ENCODE data around the gene CCDC17. TPM values are rescaled to one million over a fixed set of nuclear protein-coding genes. Genes with fewer than 3 reads are reported as not detected.

Gene CCDC17
- total RNA-seq, 4 donors from 2014 or later = 5.0 to 17.3 (median 15.7) TPM

- peaks cover 0 to 5% (median 0%) of the 10 kb centered on the region in 4 donors for H3K4me1 ChIP-seq
- H3K4me3 ChIP-seq = no peak overlapping the region
- H3K9me3 ChIP-seq = no peaks in the 10 kb centered on the region
- DNase-seq = no peak
- peaks cover 0 to 74% (median 0%) of the 10 kb centered on the region in 3 donors for H3K36me3 ChIP-seq
- H3K27ac ChIP-seq = no peak overlapping the region
- no peaks in the 10 kb centered on the region for H3K27me3 ChIP-seq
- TF ChIP-seq, protein P1, sequence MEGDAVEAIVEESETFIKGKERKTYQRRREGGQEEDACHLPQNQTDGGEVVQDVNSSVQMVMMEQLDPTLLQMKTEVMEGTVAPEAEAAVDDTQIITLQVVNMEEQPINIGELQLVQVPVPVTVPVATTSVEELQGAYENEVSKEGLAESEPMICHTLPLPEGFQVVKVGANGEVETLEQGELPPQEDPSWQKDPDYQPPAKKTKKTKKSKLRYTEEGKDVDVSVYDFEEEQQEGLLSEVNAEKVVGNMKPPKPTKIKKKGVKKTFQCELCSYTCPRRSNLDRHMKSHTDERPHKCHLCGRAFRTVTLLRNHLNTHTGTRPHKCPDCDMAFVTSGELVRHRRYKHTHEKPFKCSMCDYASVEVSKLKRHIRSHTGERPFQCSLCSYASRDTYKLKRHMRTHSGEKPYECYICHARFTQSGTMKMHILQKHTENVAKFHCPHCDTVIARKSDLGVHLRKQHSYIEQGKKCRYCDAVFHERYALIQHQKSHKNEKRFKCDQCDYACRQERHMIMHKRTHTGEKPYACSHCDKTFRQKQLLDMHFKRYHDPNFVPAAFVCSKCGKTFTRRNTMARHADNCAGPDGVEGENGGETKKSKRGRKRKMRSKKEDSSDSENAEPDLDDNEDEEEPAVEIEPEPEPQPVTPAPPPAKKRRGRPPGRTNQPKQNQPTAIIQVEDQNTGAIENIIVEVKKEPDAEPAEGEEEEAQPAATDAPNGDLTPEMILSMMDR (IDR thresholded peaks at IDR 0.05) = no peak
- no peak for TF ChIP-seq POLR2A (IDR thresholded peaks at IDR 0.05)
These were observed 16.4 kb upstream of the CCDC17 start for GRCh38 chr1:45640293-45640692.

DNA sequence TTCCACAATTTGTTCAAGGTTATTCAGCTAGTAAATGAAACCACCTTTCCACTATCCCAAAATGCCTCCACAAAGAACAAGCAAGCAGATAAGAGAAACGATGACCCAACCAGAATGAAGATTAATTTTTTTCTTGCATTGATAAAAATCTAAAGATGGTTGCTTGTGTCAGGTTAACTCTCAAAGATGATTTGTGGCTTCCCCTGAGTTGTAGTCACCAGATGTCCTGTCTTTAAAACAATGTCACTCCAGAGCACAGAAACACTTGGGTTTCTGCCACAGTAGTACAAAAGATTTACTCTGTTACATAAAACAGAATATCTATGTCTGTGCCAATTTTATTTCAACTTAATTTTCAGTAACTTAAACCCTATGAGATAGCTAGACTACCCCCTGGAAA is 11.4 kb upstream of the CCDC17 start:
- H3K27ac ChIP-seq = no peak overlapping the region
- TF ChIP-seq POLR2A (IDR thresholded peaks at IDR 0.05) = no peak
- TF ChIP-seq, protein P1 (IDR thresholded peaks at IDR 0.05) = no peak
- peaks cover 0 to 98% (median 0%) of the 10 kb centered on the region in 3 donors for H3K36me3 ChIP-seq

DNA sequence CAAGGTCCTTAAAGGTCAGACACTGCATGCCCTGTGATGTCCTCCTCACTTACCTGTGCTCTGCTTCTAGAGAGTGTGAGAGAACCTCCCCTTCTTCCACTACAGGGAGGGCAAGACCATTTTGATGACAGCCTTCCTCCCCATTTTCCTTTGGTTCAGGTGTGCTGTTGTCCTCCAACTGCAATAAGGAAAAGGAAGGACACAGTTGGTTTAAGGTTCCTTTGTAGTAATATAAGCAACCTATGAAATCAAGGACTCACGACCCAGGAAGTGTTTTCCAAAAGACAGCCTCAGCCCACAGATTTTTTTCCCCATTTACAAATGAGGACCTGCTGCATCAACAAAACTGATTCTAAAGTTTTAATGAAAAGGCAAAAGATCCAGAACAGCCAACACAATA is 6.6 kb upstream of the CCDC17 start:
- H3K27me3 ChIP-seq = no peaks in the 10 kb centered on the region
- no peaks in the 10 kb centered on the region for H3K4me1 ChIP-seq
- no peak overlapping the region for H3K4me3 ChIP-seq
- no peaks in the 10 kb centered on the region for H3K9me3 ChIP-seq
- no peak for TF ChIP-seq POLR2A (IDR thresholded peaks at IDR 0.05)
- TF ChIP-seq, protein P1 (IDR thresholded peaks at IDR 0.05) = no peak
- no peak for DNase-seq
- no peak overlapping the region for H3K27ac ChIP-seq
- peaks cover 0 to 98% (median 0%) of the 10 kb centered on the region in 3 donors for H3K36me3 ChIP-seq

More for the DNA sequence above, 11.4 kb upstream of the CCDC17 start:
- H3K4me3 ChIP-seq = no peak overlapping the region
- H3K27me3 ChIP-seq = no peaks in the 10 kb centered on the region
- no peak for DNase-seq
- no peaks in the 10 kb centered on the region for H3K9me3 ChIP-seq
- H3K4me1 ChIP-seq = no peaks in the 10 kb centered on the region

GRCh38 chr1:45629035-45629434 is 5.2 kb upstream of the CCDC17 start:
- DNase-seq = no peak
- TF ChIP-seq, protein P1 (IDR thresholded peaks at IDR 0.05) = no peak
- TF ChIP-seq POLR2A (IDR thresholded peaks at IDR 0.05) = no peak
- H3K4me3 ChIP-seq = no peak overlapping the region
- no peaks in the 10 kb centered on the region for H3K4me1 ChIP-seq
- no peaks in the 10 kb centered on the region for H3K9me3 ChIP-seq
- H3K27me3 ChIP-seq = no peaks in the 10 kb centered on the region
- H3K36me3 ChIP-seq = peaks cover 0 to 87% (median 0%) of the 10 kb centered on the region in 3 donors
- no peak overlapping the region for H3K27ac ChIP-seq

DNA sequence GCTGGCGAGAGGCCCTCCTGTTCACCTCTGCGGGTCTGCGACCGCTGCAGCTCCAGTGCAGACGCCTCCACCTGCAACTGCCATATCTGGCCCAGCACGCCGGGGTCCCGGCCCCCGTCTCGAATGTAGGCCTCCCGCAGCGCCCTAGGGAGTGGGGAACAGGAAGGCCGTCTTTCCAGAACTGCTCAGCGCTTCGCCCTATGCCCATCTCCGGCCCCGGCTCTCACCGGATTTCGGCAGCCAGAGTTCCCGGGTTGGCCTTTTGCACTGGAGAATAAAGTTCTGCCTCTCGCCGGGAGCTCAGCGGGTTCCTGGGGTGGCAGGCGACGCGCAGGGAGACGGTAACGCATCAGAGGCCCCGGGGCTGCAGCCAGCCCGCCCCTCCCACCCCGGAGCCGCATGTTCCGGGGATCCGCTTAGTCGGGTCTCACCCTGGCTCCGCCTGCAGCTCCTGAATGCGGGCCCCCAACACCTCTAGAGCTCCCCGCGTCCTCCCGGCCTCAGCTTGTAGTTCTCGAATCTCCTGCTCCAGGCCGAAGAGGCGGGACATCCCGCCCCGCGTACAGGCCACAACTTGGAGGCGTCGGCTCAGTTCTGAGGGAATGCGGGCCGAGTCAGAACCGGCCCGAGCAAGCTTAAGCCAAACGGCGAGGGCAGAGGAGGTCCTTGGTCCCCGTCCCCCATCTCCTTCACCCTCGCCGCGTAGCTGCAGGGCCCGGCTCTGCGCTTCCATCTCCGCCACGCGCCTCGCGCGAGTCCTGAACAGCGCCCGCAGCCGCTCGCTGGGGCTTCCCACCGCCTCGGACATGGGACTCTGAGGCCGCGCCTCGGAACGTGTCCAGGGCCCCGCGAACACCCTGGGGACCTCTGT is 1.1 kb downstream of the CCDC17 start:
- Histone ChIP-seq H3K9me3 (no peaks in the 10 kb centered on the region), H3K36me3 (peaks cover 0 to 42% (median 0%) of the 10 kb centered on the region in 3 donors), H3K27ac (no peak overlapping the region), H3K27me3 (no peaks in the 10 kb centered on the region), H3K4me1 (peaks cover 0 to 8% (median 0%) of the 10 kb centered on the region in 4 donors), H3K4me3 (peak overlapping the region in 1 of 4 donors; percentile 17)
- no peak for DNase-seq
- no peak for TF ChIP-seq POLR2A (IDR thresholded peaks at IDR 0.05)
- TF ChIP-seq, protein P1 (IDR thresholded peaks at IDR 0.05) = no peak

Measured in Peyer's patch (tissue), 4 donors.